GM19193 (cell line): Measurements from ENCODE around the gene FRMD8.

ENCODE experiments used
- POLR2A ChIP-seq: IDR thresholded peaks from 4 replicates; pipeline ENCODE4 v1.6.1; 2011; ENCODE audit not compliant: insufficient read depth, insufficient read length; ENCODE audit errors: extremely low read depth

The FRMD8 gene

DNA sequence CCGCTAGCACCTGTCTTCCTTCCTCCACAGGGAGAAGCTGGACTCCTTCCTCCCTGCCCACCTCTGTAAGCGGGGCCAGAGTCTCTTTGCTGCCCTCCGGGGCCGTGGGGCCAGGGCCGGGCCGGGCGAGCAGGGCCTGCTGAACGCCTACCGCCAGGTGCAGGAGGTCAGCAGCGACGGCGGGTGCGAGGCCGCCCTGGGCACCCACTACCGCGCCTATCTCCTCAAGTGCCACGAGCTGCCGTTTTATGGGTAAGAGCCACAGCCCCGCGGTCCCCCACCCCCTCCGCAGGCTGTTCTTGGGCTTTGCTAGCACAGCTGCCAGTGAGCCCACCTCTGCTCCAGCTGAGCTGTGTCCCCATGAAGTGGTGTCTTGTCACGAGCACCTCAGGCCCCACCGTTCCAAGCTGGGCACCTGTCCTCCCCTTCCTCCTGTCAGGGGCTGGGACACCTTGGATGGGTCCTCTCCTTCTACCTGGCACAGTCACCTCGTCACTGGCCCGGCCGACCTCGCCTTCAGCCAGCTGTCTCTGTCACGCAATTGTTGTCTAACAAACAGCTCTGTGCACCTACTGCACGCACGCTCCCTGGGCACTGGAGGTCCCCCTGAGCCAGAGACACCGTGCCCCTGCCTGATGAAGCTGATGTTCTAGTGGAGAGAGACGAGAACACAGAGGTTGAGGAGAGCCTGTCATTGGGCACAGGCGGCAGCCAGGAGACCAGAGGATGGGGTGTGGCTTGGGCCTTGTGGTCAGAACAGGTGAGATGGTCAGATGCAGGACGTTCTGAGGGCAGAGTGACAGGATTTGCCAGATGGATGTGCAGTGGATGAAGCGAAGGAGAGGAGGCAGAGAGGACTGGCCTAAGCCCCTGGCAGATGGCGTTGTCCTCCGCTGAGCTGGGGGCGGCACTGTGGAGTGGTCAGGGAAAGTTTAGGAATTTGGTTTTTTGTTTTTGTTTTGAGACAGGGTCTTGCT, 10.6 kb downstream of the FRMD8 start:
- TF ChIP-seq POLR2A, result no peak

DNA sequence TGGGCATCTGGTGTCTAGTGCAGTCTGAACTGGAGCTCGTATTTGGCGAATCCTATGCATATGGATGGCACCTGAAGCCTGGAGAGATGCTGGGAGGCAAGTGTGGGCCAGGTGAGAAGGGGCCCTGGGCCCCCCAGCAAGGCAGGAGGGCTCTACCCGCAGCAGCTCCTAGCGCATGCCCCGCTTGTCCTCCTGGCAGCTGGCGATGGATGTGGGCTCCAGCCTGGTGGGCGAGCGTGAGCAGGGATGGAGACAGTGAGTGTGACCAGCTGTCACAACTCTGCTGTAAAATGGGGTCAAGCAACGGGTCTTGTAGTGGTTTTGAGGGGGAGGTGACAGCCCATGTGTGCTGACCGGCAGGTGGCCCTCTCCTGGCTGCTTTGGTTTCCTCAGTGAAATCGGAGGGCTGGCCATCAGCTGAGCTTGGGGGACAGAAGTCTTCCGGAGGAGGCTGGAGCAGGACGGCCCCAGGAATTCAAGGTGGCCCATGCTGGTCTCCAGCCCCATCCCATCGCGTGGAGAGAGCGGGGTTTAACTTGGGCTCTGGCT, 12.0 kb downstream of the FRMD8 start:
- TF ChIP-seq POLR2A, result no peak

DNA sequence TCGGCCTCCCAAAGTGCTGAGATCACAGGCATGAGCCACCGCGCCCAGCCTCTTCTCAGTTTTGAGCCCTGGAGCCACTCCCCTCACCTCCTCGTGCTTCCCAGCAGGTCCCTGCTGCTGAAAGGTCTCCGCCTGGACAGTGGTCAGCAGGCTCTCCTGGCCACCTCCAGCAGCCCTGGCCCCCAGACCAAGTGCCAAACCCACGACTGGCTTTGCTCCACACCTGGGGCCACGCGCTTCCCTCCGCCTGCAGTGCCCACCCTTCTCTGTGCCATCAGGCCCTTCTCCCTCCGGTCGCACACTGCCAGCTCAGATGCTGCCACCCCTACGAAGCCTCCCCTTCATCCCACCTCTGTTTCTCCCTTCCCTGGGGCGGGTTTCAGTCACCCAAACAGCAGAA, 12.8 kb downstream of the FRMD8 start:
- TF ChIP-seq POLR2A, result no peak

DNA sequence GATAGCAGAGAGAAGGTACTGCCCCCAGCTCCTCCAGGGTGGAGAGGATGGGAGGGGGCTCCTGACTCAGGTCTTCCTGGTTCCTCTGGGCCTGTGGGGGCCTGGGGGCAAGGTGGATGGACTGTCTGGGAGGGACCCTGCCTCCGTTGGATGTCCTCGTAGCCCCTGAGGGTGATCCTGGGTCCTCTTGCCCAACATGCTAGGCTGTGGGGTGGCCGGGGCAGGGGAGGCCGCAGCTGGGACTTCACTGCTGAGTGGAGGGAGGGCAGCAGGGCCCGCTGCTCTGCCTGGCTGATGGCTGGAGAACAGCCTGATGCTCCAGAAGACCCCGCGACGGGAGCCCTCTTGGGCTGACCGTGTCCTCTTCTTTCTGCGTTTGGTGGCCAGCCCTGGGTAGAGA, 13.4 kb downstream of the FRMD8 start:
- TF ChIP-seq POLR2A, result no peak

DNA sequence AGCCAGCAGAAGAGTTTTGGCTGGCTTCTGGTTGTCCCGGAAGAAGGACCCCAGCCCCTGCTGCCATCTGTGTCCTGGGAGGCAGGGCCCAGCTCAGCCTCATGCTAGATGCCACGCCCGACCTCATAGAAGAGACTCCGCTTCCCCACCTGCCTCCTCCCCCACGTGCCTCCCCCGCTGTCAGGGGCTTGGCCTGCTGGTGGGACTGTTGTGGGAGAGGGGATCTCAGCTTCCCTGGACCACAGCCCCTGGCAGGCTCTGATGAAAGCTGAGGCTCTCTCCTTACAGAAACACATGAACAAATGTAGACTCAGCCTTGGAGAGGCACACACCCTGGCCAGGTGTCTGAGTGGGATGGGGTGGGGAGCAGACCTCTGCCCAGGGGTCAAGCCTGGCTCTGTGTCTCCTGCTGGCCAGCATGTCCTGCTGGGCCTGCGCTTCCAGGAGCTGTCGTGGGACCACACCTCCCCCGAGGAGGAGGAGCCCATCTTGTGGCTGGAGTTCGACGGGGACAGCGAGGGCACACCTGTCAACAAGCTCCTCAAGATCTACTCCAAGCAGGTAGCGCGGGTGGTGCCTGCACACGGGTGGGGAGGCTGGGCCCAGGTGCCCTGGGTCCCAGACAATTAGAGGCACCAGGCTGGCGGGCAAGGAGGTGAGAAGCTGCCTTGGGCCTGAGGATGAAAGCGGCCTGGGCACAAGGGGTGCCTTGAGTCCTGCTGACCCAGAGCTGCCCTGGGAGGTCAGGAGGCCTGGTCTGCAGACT, 14.1 kb downstream of the FRMD8 start:
- no peak for TF ChIP-seq POLR2A

DNA sequence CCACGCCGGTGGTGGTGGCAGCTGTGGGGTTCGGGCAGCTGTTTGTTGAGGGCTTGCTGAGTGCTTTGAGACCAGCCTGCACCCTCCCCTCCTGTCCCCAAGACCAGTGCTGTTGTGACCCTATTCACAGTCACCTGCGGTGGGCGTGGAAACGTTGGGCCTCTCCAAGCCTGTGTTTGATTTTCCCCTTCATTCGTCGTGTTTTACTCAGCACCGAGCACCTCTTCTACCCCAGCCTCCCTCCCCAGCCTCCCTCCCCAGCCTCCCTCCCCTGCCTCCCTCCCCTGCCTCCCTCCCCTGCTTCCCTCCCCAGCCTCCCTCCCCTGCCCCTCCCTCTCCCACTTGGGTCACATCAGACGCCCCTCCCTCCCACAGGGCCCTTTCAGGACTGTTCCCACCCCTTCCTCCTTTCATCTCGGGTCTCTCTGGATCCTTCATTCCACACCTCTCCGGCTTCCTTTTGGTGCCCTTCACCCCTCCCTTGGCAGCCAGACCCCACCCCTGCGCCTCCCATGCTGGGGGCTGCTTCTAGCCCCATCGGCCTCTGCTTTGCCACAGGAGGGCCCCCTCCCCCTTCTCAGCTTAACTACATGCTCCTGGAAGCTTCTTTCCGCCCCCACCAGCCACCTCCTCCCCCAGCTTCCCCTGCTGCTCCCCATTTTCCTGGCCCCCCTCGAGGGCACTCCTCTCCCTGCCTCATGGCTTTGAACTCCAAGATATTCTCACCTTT, 14.8 kb downstream of the FRMD8 start:
- no peak for TF ChIP-seq POLR2A

DNA sequence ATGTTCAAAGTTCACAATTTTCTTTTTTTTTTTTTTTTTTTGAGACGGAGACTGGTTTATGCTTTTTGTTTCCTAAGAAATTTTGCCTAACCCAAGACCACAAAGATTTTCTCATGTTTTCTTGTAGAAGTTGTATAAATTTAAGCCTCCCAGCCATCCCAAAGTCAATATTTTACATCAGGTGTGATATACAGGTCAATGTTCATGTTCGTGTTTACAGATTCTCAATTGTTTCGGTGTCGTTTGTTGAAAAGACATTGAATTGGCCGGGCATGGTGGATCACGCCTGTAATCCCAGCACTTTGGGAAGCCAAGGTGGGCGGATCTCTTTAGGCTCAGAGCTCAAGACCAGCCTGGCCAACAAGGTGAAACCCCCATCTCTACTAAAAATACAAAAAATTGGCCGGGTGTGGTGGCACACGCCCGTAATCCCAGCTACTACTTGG, 15.4 kb downstream of the FRMD8 start:
- no peak for TF ChIP-seq POLR2A

DNA sequence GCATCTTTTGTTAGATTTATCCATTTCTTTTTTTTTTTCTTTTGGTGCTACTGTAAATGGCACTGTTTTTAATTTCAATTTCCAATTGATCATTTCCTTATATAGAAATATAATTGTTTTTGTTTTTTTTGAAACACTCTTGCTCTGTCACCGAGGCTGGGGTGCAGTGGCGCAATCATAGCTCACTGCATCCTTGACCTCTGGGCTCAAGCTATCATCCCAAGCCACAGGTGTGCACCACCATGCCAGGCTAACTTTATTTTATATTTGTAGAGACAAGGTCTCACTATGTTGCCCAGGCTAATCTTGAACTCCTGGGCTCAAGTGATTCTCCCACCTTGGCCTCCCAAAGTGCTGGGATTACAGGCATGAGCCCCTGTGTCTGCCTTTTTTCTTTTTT, 16.4 kb downstream of the FRMD8 start:
- no peak for TF ChIP-seq POLR2A

DNA sequence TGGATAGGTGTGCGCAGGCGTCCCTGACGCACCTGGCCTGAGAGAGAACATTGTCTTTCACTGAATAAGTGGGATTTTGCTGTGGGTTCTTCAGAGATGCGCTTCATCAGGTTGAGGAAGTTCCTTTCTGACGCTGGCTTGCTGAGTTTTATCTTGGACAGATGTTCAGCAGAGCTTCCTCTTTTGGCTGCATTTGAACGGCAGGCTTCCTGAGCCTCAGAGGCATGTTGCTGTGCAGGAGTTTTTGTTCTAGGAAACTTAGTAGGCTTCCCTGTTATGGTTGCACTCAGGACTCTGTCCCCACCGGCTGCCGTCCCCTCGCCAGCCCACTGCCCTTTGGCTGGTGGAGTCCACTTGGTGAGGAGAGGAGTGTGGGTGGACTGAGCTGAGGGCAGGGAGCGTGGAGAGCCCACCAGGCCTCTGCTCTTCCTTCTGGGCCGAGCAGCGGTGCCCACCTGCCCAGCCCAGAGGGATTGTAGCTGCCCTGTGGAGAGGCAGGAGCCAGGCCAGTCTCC, 17.2 kb downstream of the FRMD8 start:
- TF ChIP-seq POLR2A, result no peak

DNA sequence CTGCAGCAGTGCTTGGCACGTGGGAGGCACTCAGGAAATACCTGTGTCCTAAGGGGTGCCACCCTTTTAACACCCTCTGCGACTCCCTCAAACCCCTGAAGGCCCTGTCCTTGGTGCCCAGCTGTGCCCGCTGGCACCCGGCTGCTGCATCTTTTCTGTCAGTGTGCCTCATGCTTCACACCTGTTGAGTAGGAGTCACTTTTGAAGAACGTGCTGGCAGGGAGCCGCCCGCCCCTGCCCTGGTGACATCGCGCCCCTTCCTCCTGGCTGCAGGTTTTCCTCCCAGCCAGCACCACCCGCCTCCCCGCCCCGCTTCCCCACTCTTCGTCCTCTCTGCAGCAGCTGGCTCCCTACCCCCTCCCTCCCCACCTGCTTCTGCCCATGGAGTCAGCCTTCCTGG, 17.8 kb downstream of the FRMD8 start:
- no peak for TF ChIP-seq POLR2A

DNA sequence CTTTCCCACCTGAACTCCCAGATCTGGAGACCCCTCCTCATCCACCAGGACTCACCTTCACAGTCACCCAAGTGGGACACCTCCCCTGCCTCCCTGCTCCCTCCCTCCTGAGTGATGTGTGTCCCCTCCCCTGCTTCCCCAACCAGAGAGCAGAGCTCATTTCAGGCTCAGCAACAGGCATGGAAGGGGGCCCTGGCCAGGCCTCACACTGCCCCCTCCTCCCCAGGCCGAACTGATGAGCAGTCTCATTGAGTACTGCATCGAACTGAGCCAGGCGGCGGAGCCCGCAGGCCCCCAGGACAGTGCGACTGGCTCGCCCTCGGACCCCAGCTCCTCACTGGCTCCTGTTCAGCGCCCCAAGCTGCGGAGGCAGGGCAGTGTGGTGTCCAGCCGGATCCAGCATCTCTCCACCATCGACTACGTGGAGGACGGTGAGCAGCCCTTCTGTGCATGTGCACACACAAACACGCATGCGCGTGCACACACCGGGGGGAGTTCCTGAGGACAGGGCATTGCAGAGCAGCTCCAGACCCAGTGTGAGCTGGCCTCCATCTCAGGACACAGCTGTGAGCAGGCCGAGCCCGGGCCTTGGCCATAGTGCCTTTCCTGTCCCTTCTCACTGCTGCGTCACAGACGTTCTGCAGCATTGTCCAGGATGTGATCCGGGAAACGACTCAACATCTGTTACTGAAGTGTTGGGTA, 18.4 kb downstream of the FRMD8 start:
- TF ChIP-seq POLR2A, result no peak

DNA sequence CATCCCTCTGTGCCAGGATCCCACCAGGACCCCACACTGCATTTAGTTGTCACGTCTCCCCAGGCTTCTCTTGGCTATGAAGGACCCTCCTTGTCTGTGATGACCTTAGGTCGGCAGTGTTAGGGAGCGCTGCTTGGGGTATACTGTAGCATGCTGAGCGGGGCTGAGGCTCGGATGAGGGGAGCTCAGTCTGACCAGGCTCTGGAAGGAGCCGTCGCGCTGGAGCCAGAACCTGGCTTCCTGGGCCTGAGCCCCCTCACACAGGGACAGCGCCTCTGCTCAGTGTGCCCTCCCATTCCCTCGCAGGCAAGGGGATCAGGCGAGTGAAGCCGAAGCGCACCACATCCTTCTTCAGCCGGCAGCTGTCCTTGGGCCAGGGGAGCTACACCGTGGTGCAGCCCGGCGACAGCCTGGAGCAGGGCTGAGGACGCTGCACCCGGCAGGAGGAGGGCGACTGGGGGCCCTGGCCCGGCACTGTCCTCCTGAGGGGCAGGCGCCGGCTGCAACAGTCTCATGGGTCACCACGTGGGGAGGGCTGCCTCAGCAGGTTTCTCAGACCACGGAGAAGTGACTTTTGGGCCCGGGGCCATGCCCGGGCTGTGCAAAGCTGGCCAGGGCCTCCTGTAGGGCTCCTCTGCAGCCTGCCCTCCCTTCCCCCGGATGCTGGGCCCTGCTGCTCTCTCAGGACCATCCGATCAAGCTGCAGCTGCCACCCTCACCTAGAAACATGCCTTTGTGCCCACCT, 24.7 kb downstream of the FRMD8 start:
- no peak for TF ChIP-seq POLR2A

DNA sequence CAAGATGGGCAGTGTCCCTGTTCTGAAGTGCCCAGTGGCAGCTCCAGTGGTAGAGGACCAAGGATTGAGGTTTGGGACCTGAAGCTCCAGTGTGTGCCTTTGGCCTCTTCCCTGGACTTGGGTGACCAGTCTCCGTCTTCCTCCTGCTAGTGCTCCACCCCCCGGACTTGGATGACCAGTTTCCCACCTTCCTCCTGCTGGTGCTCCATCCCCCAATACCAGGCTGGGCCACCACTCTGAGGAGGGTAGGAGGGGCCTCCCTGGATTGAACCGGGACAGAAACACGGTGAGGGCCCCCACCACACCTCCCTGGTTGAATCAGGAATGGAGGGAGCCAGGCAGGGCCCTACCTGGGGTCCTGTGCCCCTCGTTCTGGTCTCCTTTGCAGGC, 25.2 kb downstream of the FRMD8 start:
- no peak for TF ChIP-seq POLR2A

DNA sequence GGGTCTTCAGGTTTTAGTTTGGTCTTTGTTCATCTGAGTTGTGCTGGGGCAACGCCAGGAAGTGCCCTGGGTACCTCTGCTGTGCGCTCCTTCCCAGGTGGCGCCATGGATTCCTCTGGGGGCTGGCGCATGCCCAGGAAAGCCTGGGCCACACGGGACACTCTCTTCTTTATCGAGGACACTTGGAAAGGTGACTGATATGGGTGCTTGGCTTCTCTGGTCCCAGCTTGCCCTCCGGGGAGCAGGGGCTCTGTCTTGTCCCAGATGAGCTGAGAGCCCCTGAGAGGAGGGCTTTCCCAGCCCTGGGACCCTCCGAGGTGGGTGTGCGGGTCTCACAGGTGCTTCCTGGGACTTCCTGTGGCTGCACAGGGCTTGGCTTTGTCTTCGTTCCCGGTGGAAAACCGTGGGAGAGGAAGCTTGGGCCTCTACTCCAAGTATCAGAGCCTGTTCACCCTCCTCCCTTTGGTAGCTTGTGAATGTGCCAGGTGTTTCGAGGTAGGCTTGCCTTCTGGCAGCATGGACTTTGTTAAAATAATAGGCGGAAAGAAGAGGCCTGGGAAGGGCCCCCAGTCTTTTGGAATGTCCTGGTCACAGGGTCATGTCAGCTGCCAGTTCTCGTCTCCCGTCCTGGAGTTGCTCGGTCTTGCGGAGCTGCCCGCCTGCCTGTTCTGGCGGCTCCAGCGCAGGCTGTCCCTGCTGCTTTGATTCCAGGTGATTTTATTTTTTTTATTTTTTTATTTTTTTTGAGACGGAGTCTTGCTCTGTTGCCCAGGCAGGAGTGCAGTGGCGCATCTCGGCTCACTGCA, 26.0 kb downstream of the FRMD8 start:
- no peak for TF ChIP-seq POLR2A
